GM18861 (cell line): ENCODE results near the gene EVA1A.
A peak's percentile ranks its signal among the peaks of the same experiment; 100 is the strongest.
"Not testable (repeated sequence)": the region's sequence is repeated elsewhere in the genome, so short reads cannot be mapped to it uniquely, and the experiment has no call there.

ENCODE experiments used
- ATAC-seq: cut with Tn5 transposase; IDR thresholded peaks from one replicate; pipeline ENCODE4 v1.9.1; 2021; ENCODE audit not compliant: unreplicated experiment

Gene EVA1A

GRCh38 chr2:75488157-75488556 is 72.6 kb downstream of the EVA1A start:
- ATAC-seq = no peak

GRCh38 chr2:75486735-75487134 is 74.0 kb downstream of the EVA1A start:
- ATAC-seq = not testable (repeated sequence)

- no peak for ATAC-seq
Measured at GRCh38 chr2:75484840-75485239, 75.9 kb downstream of the EVA1A start.

- no peak for ATAC-seq
Measured at GRCh38 chr2:75483878-75484277, 76.9 kb downstream of the EVA1A start.

- no peak for ATAC-seq
Measured at GRCh38 chr2:75482398-75482797, 78.3 kb downstream of the EVA1A start.

GRCh38 chr2:75480971-75481836 is 79.5 kb downstream of the EVA1A start:
- ATAC-seq = no peak

- not testable (repeated sequence) for ATAC-seq
Measured at GRCh38 chr2:75477696-75478095, 83.0 kb downstream of the EVA1A start.

GRCh38 chr2:75476761-75477160 is 84.0 kb downstream of the EVA1A start:
- no peak for ATAC-seq

GRCh38 chr2:75475976-75476375 is 84.8 kb downstream of the EVA1A start:
- no peak for ATAC-seq

- ATAC-seq = no peak
Measured at GRCh38 chr2:75475049-75475448, 85.7 kb downstream of the EVA1A start.

GRCh38 chr2:75474115-75474514 is 86.6 kb downstream of the EVA1A start:
- no peak for ATAC-seq

GRCh38 chr2:75466708-75467311 is 93.9 kb downstream of the EVA1A start:
- ATAC-seq = no peak

GRCh38 chr2:75465317-75465984 is 95.3 kb downstream of the EVA1A start:
- no peak for ATAC-seq

GRCh38 chr2:75464348-75464946 is 96.3 kb downstream of the EVA1A start:
- ATAC-seq = peak; percentile 48

- no peak for ATAC-seq
Measured at GRCh38 chr2:75462721-75463120, 98.0 kb downstream of the EVA1A start.

GRCh38 chr2:75462206-75462605 is 98.5 kb downstream of the EVA1A start:
- ATAC-seq = no peak

- no peak for ATAC-seq
Measured at GRCh38 chr2:75460630-75461029, 100.1 kb downstream of the EVA1A start.

GRCh38 chr2:75459565-75460310 is 101.0 kb downstream of the EVA1A start:
- no peak for ATAC-seq

GRCh38 chr2:75458201-75458600 is 102.5 kb downstream of the EVA1A start:
- no peak for ATAC-seq

GRCh38 chr2:75456825-75457224 is 103.9 kb downstream of the EVA1A start:
- ATAC-seq = no peak

- ATAC-seq = no peak
Measured at GRCh38 chr2:75456111-75456510, 104.6 kb downstream of the EVA1A start.
